Measurements from ENCODE around the gene GALNT13. TPM values are rescaled to one million over a fixed set of nuclear protein-coding genes. Genes with fewer than 3 reads are reported as not detected.

Gene GALNT13
- total RNA-seq, 1 donor from 2014 or later, result not detected

DNA sequence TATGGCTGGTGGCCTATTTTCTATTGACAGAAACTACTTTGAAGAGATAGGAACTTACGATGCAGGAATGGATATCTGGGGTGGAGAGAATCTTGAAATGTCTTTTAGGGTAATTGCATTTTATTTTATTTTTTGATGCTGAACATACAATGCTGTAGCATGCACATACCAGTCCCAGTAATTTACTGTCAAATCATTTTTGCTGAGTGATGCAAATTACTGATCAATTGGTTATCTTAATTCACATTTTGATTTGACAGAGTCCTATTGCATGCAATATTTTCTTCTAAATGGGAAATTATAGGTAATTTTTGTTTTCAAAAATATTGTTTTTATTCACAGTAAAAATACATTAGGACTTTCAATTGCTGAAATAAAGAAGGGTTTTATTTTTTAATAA, 387.3 kb downstream of the GALNT13 start:
- no peaks in the 10 kb centered on the region for H3K4me1 Mint-ChIP-seq (ENCODE audit: low read depth)
- H3K4me3 Mint-ChIP-seq (ENCODE audit: low read depth), result no peak overlapping the region
- no peak for DNase-seq (ENCODE audit: low spot score)

DNA sequence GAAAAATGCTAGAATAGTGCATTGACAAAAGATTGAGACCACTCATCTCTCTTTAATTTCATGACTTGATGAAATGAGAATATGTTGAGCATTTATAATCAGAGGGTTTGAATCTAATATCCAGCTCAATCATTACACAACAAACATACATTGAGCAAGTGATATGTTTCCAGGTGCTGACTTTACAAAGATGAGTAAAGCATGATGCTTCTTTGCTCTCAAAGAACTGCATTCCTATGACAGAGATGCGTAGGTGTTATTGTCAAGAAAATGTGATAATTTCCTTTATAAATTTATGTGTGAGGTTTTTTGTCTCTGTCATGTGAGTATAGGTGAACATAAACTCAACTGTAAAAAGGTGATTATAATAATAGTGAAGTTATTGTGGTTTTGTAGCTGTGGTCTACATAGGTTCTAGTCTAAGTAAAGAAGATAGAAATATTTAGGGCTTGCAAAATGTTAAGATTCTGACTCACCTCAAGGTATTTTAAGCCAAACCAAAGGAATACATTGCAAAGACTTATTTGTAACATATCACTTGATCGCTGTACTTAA, 389.8 kb downstream of the GALNT13 start:
- Mint-ChIP-seq H3K27ac (no peak overlapping the region), H3K36me3 (ENCODE audit: low read depth) (no peaks in the 10 kb centered on the region), H3K27me3 (ENCODE audit: low read depth) (no peaks in the 10 kb centered on the region), H3K4me1 (ENCODE audit: low read depth) (no peaks in the 10 kb centered on the region), H3K9me3 (no peaks in the 10 kb centered on the region), H3K4me3 (ENCODE audit: low read depth) (no peak overlapping the region)
- DNase-seq (ENCODE audit: low spot score), result no peak
- intact Hi-C loops (cut with micrococcal nuclease), result no loop called here

More for the DNA sequence above, 387.3 kb downstream of the GALNT13 start:
- H3K36me3 Mint-ChIP-seq (ENCODE audit: low read depth), result no peaks in the 10 kb centered on the region
- no peaks in the 10 kb centered on the region for H3K27me3 Mint-ChIP-seq (ENCODE audit: low read depth)
- intact Hi-C loops (cut with micrococcal nuclease), result no loop called here
- H3K27ac Mint-ChIP-seq, result no peak overlapping the region
- H3K9me3 Mint-ChIP-seq, result no peaks in the 10 kb centered on the region

DNA sequence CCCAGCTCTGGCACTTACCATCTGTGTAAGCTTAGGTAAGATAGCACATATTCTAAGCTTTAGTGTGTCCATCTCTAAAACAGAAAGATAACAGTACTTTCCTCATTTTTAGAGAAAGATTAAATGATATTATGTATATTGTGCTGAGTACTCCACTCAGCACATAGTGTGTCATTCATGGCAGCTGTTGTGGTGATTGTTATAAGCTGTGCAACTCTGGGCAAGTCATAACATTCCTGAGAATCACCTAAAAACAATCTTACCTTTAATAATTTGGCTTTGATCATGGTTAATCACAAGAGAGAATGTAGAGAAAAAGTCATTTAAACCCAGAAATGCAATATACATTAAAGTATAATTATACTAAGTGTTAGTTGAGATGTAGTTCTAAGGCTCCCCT, 391.5 kb downstream of the GALNT13 start:
- Mint-ChIP-seq H3K4me3 (ENCODE audit: low read depth) (no peak overlapping the region), H3K27ac (no peak overlapping the region), H3K27me3 (ENCODE audit: low read depth) (no peaks in the 10 kb centered on the region), H3K36me3 (ENCODE audit: low read depth) (no peaks in the 10 kb centered on the region), H3K4me1 (ENCODE audit: low read depth) (no peaks in the 10 kb centered on the region), H3K9me3 (no peaks in the 10 kb centered on the region)
- DNase-seq (ENCODE audit: low spot score), result no peak
- intact Hi-C loops (cut with micrococcal nuclease), result no loop called here

DNA sequence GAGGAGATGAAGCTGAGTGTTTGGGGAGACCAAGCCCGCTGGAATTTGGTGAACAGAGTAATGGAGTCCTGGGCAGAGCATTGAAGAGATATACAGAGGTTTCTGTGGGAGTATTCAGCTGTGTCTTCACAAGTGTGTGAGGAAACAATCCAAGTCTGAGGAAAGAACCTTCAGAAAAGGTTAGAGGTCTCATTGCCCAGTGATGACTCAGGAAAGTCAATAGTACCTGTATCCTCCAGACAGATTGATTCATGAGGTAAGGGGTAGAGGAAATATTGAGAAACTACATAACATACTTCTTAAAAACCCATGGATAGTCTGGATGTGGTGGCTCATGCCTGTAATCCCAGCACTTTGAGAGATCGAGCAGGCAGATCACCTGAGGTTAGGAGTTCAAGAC, 392.3 kb downstream of the GALNT13 start:
- no peak overlapping the region for H3K4me3 Mint-ChIP-seq (ENCODE audit: low read depth)
- intact Hi-C loops (cut with micrococcal nuclease), result no loop called here
- H3K27ac Mint-ChIP-seq, result no peak overlapping the region
- no peaks in the 10 kb centered on the region for H3K36me3 Mint-ChIP-seq (ENCODE audit: low read depth)
- no peak for DNase-seq (ENCODE audit: low spot score)
- no peaks in the 10 kb centered on the region for H3K27me3 Mint-ChIP-seq (ENCODE audit: low read depth)
- no peaks in the 10 kb centered on the region for H3K4me1 Mint-ChIP-seq (ENCODE audit: low read depth)
- no peaks in the 10 kb centered on the region for H3K9me3 Mint-ChIP-seq

DNA sequence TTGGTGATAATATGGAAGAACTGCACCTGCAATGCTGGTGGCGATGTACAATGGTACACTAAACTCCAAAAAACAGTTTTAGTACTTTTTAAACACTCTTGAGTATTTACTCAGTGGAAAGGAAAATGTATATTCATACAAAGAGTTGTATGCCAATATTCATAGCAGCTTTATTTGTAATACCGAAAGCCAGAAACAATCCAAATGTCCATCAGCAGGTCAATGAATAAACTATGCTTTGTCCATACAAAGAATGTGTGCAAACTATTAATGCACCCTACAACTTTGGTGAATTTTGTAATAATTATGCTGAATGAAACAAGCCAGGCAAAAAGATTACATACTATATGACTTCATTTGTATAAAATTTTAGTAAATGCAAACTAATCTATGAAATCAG, 396.3 kb downstream of the GALNT13 start:
- intact Hi-C loops (cut with micrococcal nuclease), result no loop called here
- H3K4me3 Mint-ChIP-seq (ENCODE audit: low read depth), result no peak overlapping the region
- no peak overlapping the region for H3K27ac Mint-ChIP-seq

DNA sequence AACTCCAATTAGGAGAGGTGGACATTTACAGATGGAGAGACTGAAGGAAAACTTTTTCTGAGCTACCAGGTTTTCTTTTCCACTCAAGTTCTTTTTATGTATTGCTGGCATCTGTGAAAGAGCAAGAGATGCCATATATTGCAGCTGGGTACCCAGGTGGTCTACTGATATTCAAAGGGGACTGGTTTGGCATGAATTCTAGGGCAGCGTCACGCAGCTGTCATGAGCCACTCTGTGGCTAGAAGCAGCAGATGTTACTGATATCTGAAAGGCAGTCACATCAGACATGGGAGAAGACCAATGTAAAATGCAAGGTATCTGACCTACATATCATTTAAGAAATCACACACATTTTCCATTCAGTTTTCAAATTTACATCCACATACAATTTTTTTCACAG, 408.8 kb downstream of the GALNT13 start:
- no peak for DNase-seq (ENCODE audit: low spot score)
- no peak overlapping the region for H3K4me3 Mint-ChIP-seq (ENCODE audit: low read depth)
- peaks cover 11% of the 10 kb centered on the region for H3K9me3 Mint-ChIP-seq
- H3K27ac Mint-ChIP-seq, result no peak overlapping the region
- H3K27me3 Mint-ChIP-seq (ENCODE audit: low read depth), result no peaks in the 10 kb centered on the region
- no peaks in the 10 kb centered on the region for H3K4me1 Mint-ChIP-seq (ENCODE audit: low read depth)
- H3K36me3 Mint-ChIP-seq (ENCODE audit: low read depth), result no peaks in the 10 kb centered on the region
- intact Hi-C loops (cut with micrococcal nuclease), result no loop called here

More for the DNA sequence above, 396.3 kb downstream of the GALNT13 start:
- Mint-ChIP-seq H3K36me3 (ENCODE audit: low read depth) (no peaks in the 10 kb centered on the region), H3K9me3 (no peaks in the 10 kb centered on the region), H3K27me3 (ENCODE audit: low read depth) (no peaks in the 10 kb centered on the region), H3K4me1 (ENCODE audit: low read depth) (no peaks in the 10 kb centered on the region)
- no peak for DNase-seq (ENCODE audit: low spot score)

DNA sequence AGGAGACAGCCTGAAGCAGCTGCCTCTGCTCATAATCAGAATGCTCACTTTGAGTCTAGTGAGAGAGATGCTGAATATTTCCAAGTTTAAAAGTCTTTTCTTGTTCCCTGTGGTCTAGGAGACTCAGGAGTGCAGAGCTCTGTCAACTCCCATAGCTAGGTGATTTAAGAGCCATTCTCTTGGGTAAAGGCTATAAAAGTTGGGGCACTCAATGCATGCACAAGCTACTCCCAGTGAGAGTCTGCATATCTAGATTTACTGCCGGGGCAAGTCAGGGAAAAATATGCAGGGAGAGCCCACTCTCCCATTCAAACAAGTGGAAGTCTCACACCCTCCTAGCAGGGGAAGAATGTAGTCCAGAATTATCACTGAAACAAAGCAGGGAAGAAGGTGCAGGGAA, 418.1 kb downstream of the GALNT13 start:
- no peaks in the 10 kb centered on the region for H3K36me3 Mint-ChIP-seq (ENCODE audit: low read depth)
- no peak for DNase-seq (ENCODE audit: low spot score)
- no peak overlapping the region for H3K27ac Mint-ChIP-seq
- H3K4me1 Mint-ChIP-seq (ENCODE audit: low read depth), result no peaks in the 10 kb centered on the region
- H3K27me3 Mint-ChIP-seq (ENCODE audit: low read depth), result no peaks in the 10 kb centered on the region
- intact Hi-C loops (cut with micrococcal nuclease), result no loop called here
- peaks cover 40% of the 10 kb centered on the region for H3K9me3 Mint-ChIP-seq
- no peak overlapping the region for H3K4me3 Mint-ChIP-seq (ENCODE audit: low read depth)

DNA sequence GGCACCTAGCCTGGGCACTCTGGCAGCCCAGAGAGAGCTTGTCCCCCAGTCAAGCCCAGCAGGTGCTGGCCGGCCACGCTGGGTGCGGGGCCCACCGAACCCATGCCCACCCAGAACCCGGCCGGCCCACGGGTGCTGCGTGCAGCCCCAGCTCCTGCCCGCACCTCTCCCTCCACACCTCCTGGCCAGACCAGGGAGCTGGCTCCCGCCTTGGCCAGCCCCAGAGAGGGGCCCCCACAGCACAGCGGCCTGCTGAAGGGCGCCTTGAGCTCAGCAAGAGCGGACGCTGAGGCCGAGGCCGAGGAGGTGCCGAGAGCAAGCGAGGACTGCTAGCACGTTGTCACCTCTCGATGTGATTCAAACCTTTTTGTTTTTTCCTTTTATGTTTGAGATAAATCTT, 419.8 kb downstream of the GALNT13 start:
- Mint-ChIP-seq H3K4me1 (ENCODE audit: low read depth) (no peaks in the 10 kb centered on the region), H3K4me3 (ENCODE audit: low read depth) (no peak overlapping the region), H3K36me3 (ENCODE audit: low read depth) (no peaks in the 10 kb centered on the region), H3K9me3 (peaks cover 40% of the 10 kb centered on the region), H3K27ac (no peak overlapping the region), H3K27me3 (ENCODE audit: low read depth) (no peaks in the 10 kb centered on the region)
- DNase-seq (ENCODE audit: low spot score), result no peak
- intact Hi-C loops (cut with micrococcal nuclease), result no loop called here

DNA sequence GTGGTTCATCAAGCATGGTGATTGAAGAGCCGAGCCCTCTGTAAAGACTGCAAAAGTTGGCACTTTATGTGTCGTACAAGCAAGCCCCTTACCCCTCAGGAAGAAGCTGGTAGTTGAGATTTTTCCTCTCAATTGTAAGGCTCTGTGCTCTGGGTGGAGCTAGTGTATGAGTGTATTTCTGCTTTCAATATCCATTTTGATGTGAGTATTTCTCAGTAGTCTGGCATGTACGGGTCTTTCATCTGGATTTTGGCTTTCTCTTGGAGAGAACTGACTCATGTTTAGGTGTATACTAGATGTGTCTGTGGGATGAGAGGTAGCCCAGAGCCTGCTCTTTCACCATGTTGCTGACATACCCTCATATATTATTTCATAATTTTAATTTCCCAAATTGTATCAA, 420.2 kb downstream of the GALNT13 start:
- intact Hi-C loops (cut with micrococcal nuclease), result no loop called here

DNA sequence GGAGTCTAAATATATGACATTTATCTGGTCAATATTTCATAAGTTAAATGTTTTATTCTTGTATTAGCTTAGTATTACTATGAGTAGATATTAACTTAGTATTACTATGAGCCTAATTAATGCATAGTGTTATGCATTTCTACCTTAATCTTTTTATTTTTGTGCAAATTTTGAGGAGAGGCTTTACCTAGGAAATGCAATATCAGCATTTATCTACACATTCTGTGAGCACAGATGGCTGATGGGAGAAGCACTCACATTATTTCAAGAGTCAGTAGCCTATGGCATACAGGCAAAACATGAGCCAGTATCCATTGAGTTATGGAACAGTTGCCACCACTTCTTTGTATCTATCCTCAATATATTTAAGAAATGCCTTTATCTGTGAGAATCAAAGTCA, 422.1 kb downstream of the GALNT13 start:
- peaks cover 25% of the 10 kb centered on the region for H3K9me3 Mint-ChIP-seq

More for the DNA sequence above, 420.2 kb downstream of the GALNT13 start:
- H3K4me3 Mint-ChIP-seq (ENCODE audit: low read depth), result no peak overlapping the region
- DNase-seq (ENCODE audit: low spot score), result no peak
- H3K9me3 Mint-ChIP-seq, result peaks cover 40% of the 10 kb centered on the region
- H3K27ac Mint-ChIP-seq, result no peak overlapping the region
- H3K4me1 Mint-ChIP-seq (ENCODE audit: low read depth), result no peaks in the 10 kb centered on the region
- H3K27me3 Mint-ChIP-seq (ENCODE audit: low read depth), result no peaks in the 10 kb centered on the region
- no peaks in the 10 kb centered on the region for H3K36me3 Mint-ChIP-seq (ENCODE audit: low read depth)

DNA sequence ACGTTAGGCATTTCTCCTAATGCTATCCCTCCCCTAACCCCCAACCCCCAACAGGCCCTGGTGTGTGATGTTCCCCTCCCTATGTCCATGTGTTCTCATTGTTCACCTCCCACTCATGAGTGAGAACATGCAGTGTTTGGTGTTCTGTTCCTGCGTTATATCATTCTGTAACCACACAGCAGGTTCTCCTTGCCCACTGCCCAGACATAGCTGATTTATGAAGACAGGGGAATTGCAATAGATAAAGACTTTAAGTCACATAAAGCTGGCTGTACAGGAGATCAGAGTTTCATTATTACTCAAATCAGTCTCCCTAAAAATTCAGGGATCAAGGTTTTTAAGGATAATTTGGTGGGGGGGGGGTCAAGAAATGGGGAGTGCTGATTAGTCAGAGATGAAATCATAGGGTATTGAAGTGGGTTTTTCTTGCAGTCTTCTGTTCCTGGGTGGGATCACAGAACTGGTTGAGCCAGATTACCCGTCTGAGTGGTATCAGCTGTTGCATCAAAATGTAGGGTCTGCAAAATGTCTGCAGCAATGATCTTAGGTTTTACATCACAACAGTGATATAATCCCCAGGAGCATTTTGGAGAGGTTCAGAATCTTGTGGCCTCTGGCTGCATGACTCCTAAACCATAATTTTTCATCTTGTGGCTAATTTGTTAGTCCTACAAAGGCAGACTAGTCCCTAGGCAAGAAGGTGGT, 434.7 kb downstream of the GALNT13 start:
- no peak for DNase-seq (ENCODE audit: low spot score)
- H3K9me3 Mint-ChIP-seq, result no peaks in the 10 kb centered on the region
- no peaks in the 10 kb centered on the region for H3K27me3 Mint-ChIP-seq (ENCODE audit: low read depth)
- no peaks in the 10 kb centered on the region for H3K4me1 Mint-ChIP-seq (ENCODE audit: low read depth)
- intact Hi-C loops (cut with micrococcal nuclease), result no loop called here
- no peak overlapping the region for H3K27ac Mint-ChIP-seq
- H3K4me3 Mint-ChIP-seq (ENCODE audit: low read depth), result no peak overlapping the region
- H3K36me3 Mint-ChIP-seq (ENCODE audit: low read depth), result no peaks in the 10 kb centered on the region

More for the DNA sequence above, 422.1 kb downstream of the GALNT13 start:
- H3K27me3 Mint-ChIP-seq (ENCODE audit: low read depth), result no peaks in the 10 kb centered on the region
- no peak for DNase-seq (ENCODE audit: low spot score)
- H3K27ac Mint-ChIP-seq, result no peak overlapping the region
- no peaks in the 10 kb centered on the region for H3K36me3 Mint-ChIP-seq (ENCODE audit: low read depth)
- intact Hi-C loops (cut with micrococcal nuclease), result no loop called here
- no peaks in the 10 kb centered on the region for H3K4me1 Mint-ChIP-seq (ENCODE audit: low read depth)
- no peak overlapping the region for H3K4me3 Mint-ChIP-seq (ENCODE audit: low read depth)

DNA sequence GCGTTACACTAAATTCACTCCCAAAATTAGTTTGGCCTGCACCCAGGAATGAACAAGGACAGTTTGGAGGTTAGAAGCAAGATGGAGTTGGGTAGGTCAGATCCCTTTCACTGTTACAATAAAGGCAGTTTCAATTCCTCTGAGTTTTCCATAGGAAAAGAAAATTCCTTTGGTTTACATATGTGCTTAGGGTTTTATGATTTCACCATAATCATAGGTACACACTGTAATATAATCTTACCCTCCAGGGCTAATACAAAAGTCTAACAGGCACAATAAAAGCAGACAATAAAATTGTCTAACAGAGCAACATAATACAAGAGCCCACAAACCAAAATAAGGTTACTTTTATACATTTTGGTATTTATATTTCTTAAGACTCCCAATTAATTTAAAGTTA, 435.3 kb downstream of the GALNT13 start:
- intact Hi-C loops (cut with micrococcal nuclease), result no loop called here
- H3K4me1 Mint-ChIP-seq (ENCODE audit: low read depth), result no peaks in the 10 kb centered on the region

DNA sequence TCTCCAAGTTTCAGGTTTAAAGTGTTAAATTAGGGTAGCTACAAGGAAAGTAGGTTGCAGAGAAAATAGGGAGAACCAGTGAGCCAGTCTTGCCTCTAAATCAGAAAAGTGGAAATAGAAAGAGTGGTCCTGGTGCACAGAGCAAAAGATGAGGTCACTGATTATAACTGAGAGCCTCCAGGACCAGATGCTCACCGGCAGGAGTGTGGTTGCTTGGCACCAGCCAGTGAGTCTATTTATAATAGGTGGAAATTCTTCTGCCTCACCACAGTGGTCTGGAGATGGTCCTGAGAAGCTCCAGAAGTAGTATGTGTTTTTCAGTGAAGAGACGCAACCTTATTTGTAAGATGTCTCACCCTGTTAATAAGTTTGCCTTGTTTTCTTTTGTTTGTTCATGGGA, 452.9 kb downstream of the GALNT13 start:
- H3K4me1 Mint-ChIP-seq (ENCODE audit: low read depth), result no peaks in the 10 kb centered on the region
- H3K9me3 Mint-ChIP-seq, result no peaks in the 10 kb centered on the region
- H3K36me3 Mint-ChIP-seq (ENCODE audit: low read depth), result no peaks in the 10 kb centered on the region
- H3K27me3 Mint-ChIP-seq (ENCODE audit: low read depth), result no peaks in the 10 kb centered on the region
- intact Hi-C loops (cut with micrococcal nuclease), result no loop called here
- no peak overlapping the region for H3K4me3 Mint-ChIP-seq (ENCODE audit: low read depth)
- no peak for DNase-seq (ENCODE audit: low spot score)
- no peak overlapping the region for H3K27ac Mint-ChIP-seq

More for the DNA sequence above, 435.3 kb downstream of the GALNT13 start:
- DNase-seq (ENCODE audit: low spot score), result no peak
- Mint-ChIP-seq H3K9me3 (no peaks in the 10 kb centered on the region), H3K36me3 (ENCODE audit: low read depth) (no peaks in the 10 kb centered on the region), H3K27ac (no peak overlapping the region), H3K4me3 (ENCODE audit: low read depth) (no peak overlapping the region), H3K27me3 (ENCODE audit: low read depth) (no peaks in the 10 kb centered on the region)

Measured in activated T-helper 2 cell treated with anti-CD3 and anti-CD28 coated beads, Interferon-gamma antibody, Interleukin-2, Interleukin-4, amounts not matched to agents 10 μg/mL and 5 μg/mL and 100 μg/mL, durations not matched to agents 14 hours and 24 hours and 36 hours (primary cell).